ENCODE measurements around the gene FRMD1. TPM values are rescaled to one million over a fixed set of nuclear protein-coding genes. Genes with fewer than 3 reads are reported as not detected.

The FRMD1 gene
- total RNA-seq, 3 donors from 2014 or later: 0.29 to 0.96 (median 0.66) TPM

- H3K36me3 ChIP-seq: no peaks in the 10 kb centered on the region
- no peaks in the 10 kb centered on the region for H3K27me3 ChIP-seq
- peak; percentile 2 to 40 for DNase-seq (ENCODE audit: low spot score in 2 of 2)
- no peak overlapping the region for H3K4me3 ChIP-seq
- H3K27ac ChIP-seq: no peak overlapping the region
- no peaks in the 10 kb centered on the region for H3K9me3 ChIP-seq
- intact Hi-C loops (cut with DNase I; ENCODE audit: low total_unique reads): no loop called here
- H3K4me1 ChIP-seq: no peaks in the 10 kb centered on the region
- TF ChIP-seq CTCF (IDR thresholded peaks at IDR 0.05) (no peak), POLR2AphosphoS5 (IDR thresholded peaks at IDR 0.05) (no peak), POLR2A (IDR thresholded peaks at IDR 0.05) (no peak)
These were observed 46.5 kb upstream of the FRMD1 start for GRCh38 chr6:168125429-168126001.

GRCh38 chr6:168124921-168125320 is 45.9 kb upstream of the FRMD1 start:
- no peaks in the 10 kb centered on the region for H3K9me3 ChIP-seq
- H3K36me3 ChIP-seq: no peaks in the 10 kb centered on the region
- H3K27me3 ChIP-seq: no peaks in the 10 kb centered on the region
- intact Hi-C loops (cut with DNase I; ENCODE audit: low total_unique reads): loop anchor here (5.0 kb wide), 1 partner anchor 213 kb away; no protein-coding TSS in a partner anchor
- H3K4me3 ChIP-seq: no peak overlapping the region
- peak; percentile 5 to 34 for DNase-seq (ENCODE audit: low spot score in 2 of 2)
- no peak overlapping the region for H3K27ac ChIP-seq
- TF ChIP-seq POLR2A (IDR thresholded peaks at IDR 0.05) (no peak), POLR2AphosphoS5 (IDR thresholded peaks at IDR 0.05) (no peak), CTCF (IDR thresholded peaks at IDR 0.05) (no peak)
- H3K4me1 ChIP-seq: no peaks in the 10 kb centered on the region

GRCh38 chr6:168124158-168124557 is 45.1 kb upstream of the FRMD1 start:
- DNase-seq (ENCODE audit: low spot score in 2 of 2): no peak
- Histone ChIP-seq H3K4me3 (no peak overlapping the region), H3K4me1 (no peaks in the 10 kb centered on the region), H3K27me3 (no peaks in the 10 kb centered on the region), H3K27ac (no peak overlapping the region), H3K9me3 (no peaks in the 10 kb centered on the region), H3K36me3 (no peaks in the 10 kb centered on the region)
- TF ChIP-seq POLR2AphosphoS5 (IDR thresholded peaks at IDR 0.05): no peak
- intact Hi-C loops (cut with DNase I; ENCODE audit: low total_unique reads): loop anchor here (5.0 kb wide), 1 partner anchor 212 kb away; no protein-coding TSS in a partner anchor

- no peak overlapping the region for H3K27ac ChIP-seq
- H3K4me1 ChIP-seq: no peaks in the 10 kb centered on the region
- H3K4me3 ChIP-seq: no peak overlapping the region
- TF ChIP-seq POLR2AphosphoS5 (IDR thresholded peaks at IDR 0.05) (no peak), CTCF (IDR thresholded peaks at IDR 0.05) (no peak), POLR2A (IDR thresholded peaks at IDR 0.05) (no peak)
- intact Hi-C loops (cut with DNase I; ENCODE audit: low total_unique reads): loop anchor here (5.0 kb wide), 1 partner anchor 211 kb away; no protein-coding TSS in a partner anchor
- no peaks in the 10 kb centered on the region for H3K36me3 ChIP-seq
- no peaks in the 10 kb centered on the region for H3K27me3 ChIP-seq
- no peaks in the 10 kb centered on the region for H3K9me3 ChIP-seq
- DNase-seq (ENCODE audit: low spot score in 2 of 2): peak in 1 of 2 donors; percentile 39
These were observed 44.3 kb upstream of the FRMD1 start for GRCh38 chr6:168123165-168123911.

- no peaks in the 10 kb centered on the region for H3K36me3 ChIP-seq
- H3K9me3 ChIP-seq: no peaks in the 10 kb centered on the region
- H3K27ac ChIP-seq: no peak overlapping the region
- no peak for TF ChIP-seq CTCF (IDR thresholded peaks at IDR 0.05)
- no peak for TF ChIP-seq POLR2A (IDR thresholded peaks at IDR 0.05)
- TF ChIP-seq POLR2AphosphoS5 (IDR thresholded peaks at IDR 0.05): no peak
- DNase-seq (ENCODE audit: low spot score in 2 of 2): no peak
- no peak overlapping the region for H3K4me3 ChIP-seq
- no peaks in the 10 kb centered on the region for H3K27me3 ChIP-seq
- H3K4me1 ChIP-seq: no peaks in the 10 kb centered on the region
- intact Hi-C loops (cut with DNase I; ENCODE audit: low total_unique reads): loop anchor here (5.0 kb wide), 1 partner anchor 210 kb away; no protein-coding TSS in a partner anchor
These were observed 43.5 kb upstream of the FRMD1 start for GRCh38 chr6:168122521-168122920.
